Chondrocyte (in vitro differentiated cells): ENCODE data around the gene INF2. TPM values are rescaled to one million over a fixed set of nuclear protein-coding genes. Genes with fewer than 3 reads are reported as not detected.
A peak's percentile ranks its signal among the peaks of the same experiment; 100 is the strongest.
"Not testable (repeated sequence)": the region's sequence is repeated elsewhere in the genome, so short reads cannot be mapped to it uniquely, and the experiment has no call there.

Experiments used
- DNase-seq: peaks from one replicate; pipeline ENCODE4 v3.0.0; 2021; ENCODE audit warnings: mixed read lengths, low spot score
- H3K27ac Mint-ChIP-seq: one replicate; pipeline ENCODE4 v1.8.0; 2021; ENCODE audit warnings: mild to moderate bottlenecking, moderate library complexity, mixed read lengths; ENCODE audit not compliant: unreplicated experiment
- H3K27me3 Mint-ChIP-seq: 2 replicates; pipeline ENCODE4 v1.8.0; 2021; ENCODE audit warnings: low read depth, mixed read lengths
- H3K36me3 Mint-ChIP-seq: 2 replicates; pipeline ENCODE4 v1.8.0; 2021; ENCODE audit warnings: low read depth, mixed read lengths
- H3K4me1 Mint-ChIP-seq: 2 replicates; pipeline ENCODE4 v1.8.0; 2021; ENCODE audit warnings: low read depth, mild to moderate bottlenecking, mixed read lengths
- H3K4me3 Mint-ChIP-seq: one replicate; pipeline ENCODE4 v1.8.0; 2021; ENCODE audit warnings: mild to moderate bottlenecking, moderate library complexity, mixed read lengths; ENCODE audit not compliant: unreplicated experiment
- H3K9me3 Mint-ChIP-seq: 2 replicates; pipeline ENCODE4 v1.8.0; 2021; ENCODE audit warnings: low read depth, mixed read lengths
- CTCF ChIP-seq: fragments of 200-600 bp; sonication (generic); IDR thresholded peaks from 2 replicates; pipeline ENCODE4 v1.5.0; 2021; ENCODE audit warnings: antibody characterized with exemption, mild to moderate bottlenecking, moderate library complexity
- total RNA-seq: library from RNA; stranded (reverse); gene quantifications from 3 replicates; pipeline ENCODE4 v1.2.1, GENCODE V29; 2021

The INF2 gene
- total RNA-seq, 1 donor from 2014 or later: 117 TPM

GRCh38 chr14:104658325-104658712 is 31.1 kb upstream of the INF2 start:
- Mint-ChIP-seq H3K27me3 (no peaks in the 10 kb centered on the region), H3K4me3 (no peak overlapping the region), H3K27ac (no peak overlapping the region), H3K4me1 (peaks cover 22% of the 10 kb centered on the region), H3K36me3 (peaks cover 2% of the 10 kb centered on the region), H3K9me3 (peaks cover 7% of the 10 kb centered on the region)
- no peak for DNase-seq
- no peak for TF ChIP-seq CTCF

- Mint-ChIP-seq H3K27me3 (no peaks in the 10 kb centered on the region), H3K4me3 (no peak overlapping the region), H3K36me3 (peaks cover 2% of the 10 kb centered on the region), H3K4me1 (peaks cover 22% of the 10 kb centered on the region), H3K9me3 (peaks cover 7% of the 10 kb centered on the region), H3K27ac (no peak overlapping the region)
- no peak for TF ChIP-seq CTCF
- no peak for DNase-seq
These were observed 30.3 kb upstream of the INF2 start for GRCh38 chr14:104659146-104659545.

DNA sequence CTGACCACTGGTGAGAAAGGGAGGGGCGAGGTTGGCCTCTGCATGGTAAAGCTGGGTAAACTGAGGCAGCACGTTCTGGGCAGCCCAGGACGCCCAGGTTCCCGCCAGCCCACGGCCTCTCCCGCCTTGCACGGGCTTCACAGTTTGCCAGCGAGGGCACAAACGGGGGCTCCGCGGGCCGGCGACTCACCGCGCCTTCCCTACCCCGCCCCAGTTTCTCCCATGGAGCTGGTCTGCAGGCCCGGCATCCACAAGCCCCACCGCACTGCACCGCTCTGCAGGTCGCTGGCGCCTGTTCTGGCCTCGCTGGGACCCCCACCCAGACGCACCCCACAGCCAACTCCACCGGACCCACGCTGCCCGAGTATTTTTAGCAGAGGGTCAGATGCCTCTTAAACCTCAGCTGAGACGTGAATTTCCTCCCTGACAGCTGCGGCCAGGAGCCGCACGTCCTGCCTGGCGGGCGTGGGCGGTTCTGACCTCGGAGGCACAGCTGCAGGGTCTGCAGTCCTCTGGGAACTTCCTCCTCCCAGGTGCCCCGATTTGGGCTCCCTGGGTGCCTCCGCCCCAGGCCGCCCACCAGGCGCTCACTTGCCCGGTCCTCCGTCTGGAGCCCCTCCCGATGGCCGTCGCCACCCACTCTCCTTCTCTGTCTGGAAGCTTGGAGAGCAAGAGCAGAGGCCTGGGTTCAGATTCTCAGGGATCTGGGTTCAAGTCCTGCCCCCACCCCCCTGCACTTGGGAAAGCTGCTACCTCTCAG is 29.5 kb upstream of the INF2 start:
- Mint-ChIP-seq H3K9me3 (peaks cover 7% of the 10 kb centered on the region), H3K4me1 (peaks cover 22% of the 10 kb centered on the region), H3K36me3 (peaks cover 2% of the 10 kb centered on the region), H3K27me3 (no peaks in the 10 kb centered on the region), H3K27ac (no peak overlapping the region), H3K4me3 (no peak overlapping the region)
- DNase-seq: peak; percentile 87
- TF ChIP-seq CTCF: no peak

DNA sequence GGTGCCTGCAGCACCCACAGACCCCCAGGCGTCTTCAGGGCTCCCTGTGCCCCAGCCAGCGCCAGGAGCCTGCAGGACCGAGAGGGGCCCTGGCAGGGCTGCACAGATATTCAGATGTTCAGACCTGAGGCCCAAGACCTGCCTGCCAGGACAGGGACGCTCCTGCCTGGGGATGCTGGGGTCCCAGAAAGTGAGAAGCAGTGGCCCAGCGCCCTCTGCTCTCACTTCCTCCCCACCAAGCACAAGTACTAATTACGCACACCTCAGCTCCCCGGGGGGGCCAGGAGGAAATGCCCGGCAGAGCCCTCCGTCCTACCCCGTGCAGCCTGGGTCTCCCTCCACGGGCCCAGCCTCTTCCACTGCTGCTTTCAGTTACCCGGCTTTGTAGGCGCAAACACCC is 28.8 kb upstream of the INF2 start:
- TF ChIP-seq CTCF: no peak
- no peak for DNase-seq
- peaks cover 2% of the 10 kb centered on the region for H3K36me3 Mint-ChIP-seq
- H3K27ac Mint-ChIP-seq: no peak overlapping the region
- no peaks in the 10 kb centered on the region for H3K27me3 Mint-ChIP-seq
- H3K4me1 Mint-ChIP-seq: peaks cover 23% of the 10 kb centered on the region
- no peak overlapping the region for H3K4me3 Mint-ChIP-seq
- H3K9me3 Mint-ChIP-seq: peaks cover 7% of the 10 kb centered on the region

DNA sequence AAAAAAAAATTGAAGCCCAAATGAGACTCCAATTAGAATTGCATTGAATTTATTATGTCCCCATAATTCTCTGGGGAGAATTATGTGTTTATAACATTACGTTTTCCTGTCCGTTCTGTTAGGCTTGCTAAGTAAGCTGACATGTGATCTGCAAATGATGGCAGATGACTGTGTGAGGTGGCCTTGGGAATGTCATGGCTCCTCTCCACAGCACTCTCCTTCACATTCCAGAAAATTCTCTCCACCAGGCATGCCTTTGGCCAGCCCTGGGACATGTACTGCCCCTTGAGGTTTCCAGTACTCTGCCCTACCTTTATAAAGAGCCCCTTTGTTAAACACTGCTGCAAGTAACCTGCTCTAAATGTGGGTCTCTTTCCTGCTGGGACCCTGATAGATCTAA is 28.3 kb upstream of the INF2 start:
- peaks cover 23% of the 10 kb centered on the region for H3K4me1 Mint-ChIP-seq
- no peaks in the 10 kb centered on the region for H3K27me3 Mint-ChIP-seq
- no peak overlapping the region for H3K4me3 Mint-ChIP-seq
- no peak for DNase-seq
- no peak overlapping the region for H3K27ac Mint-ChIP-seq
- peaks cover 7% of the 10 kb centered on the region for H3K9me3 Mint-ChIP-seq
- no peak for TF ChIP-seq CTCF
- H3K36me3 Mint-ChIP-seq: peaks cover 2% of the 10 kb centered on the region

DNA sequence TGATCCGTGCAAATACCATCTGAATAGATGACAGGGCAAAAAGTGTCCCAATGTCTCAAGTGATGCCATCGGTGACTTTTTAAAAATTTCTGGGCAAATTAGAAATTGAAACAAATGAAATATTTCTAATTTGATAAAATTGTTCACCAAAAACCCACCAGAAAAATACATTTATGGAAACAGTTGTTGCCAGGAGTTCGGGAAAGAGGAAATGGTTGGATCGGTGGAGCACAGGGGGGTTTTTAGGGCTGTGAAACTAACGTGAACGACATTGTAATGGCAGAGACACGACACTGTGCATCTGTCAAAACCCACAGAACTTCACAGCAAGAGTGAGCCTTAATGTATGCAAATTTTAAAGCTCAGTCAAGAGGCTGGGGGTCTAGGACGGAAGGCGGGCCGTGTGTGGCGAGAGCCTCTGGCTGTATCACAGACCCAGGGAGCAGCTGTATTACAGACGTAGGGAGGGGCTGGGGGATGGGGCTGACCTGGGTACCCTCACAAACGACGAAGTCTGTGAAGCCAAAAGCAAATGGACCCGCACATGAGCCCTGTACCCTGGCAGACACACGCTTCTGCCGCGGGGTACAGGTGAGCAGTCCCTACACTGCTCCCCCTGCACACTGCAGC is 27.8 kb upstream of the INF2 start:
- not testable (repeated sequence) for H3K36me3 Mint-ChIP-seq, DNase-seq, H3K27me3 Mint-ChIP-seq, H3K9me3 Mint-ChIP-seq, H3K4me3 Mint-ChIP-seq, H3K27ac Mint-ChIP-seq
- H3K4me1 Mint-ChIP-seq: peaks cover 22% of the 10 kb centered on the region

DNA sequence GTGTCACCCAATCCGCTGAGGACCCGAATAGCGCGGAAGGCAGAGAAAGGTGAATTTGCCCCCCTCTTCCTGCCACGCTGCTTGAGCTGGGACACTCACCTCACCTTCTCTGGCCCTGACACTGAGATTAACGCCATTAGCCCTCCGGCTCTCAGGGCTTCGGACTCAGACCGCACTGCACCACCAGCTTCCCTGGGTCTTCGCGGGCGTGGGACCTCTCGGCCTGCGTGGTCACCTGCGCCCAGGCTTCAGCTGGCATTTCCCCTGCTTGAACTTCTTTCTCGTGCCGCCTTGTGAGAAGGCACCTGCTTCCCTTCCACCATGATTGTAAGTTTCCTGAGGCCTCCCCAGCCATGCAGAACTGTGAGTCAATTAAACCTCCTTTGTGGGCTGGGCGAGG is 26.9 kb upstream of the INF2 start:
- H3K4me1 Mint-ChIP-seq: peaks cover 22% of the 10 kb centered on the region
- H3K4me3 Mint-ChIP-seq, H3K9me3 Mint-ChIP-seq, DNase-seq, H3K27me3 Mint-ChIP-seq, H3K36me3 Mint-ChIP-seq, H3K27ac Mint-ChIP-seq: not testable (repeated sequence)
